ENCODE measurements around the gene DNAH1.

GRCh38 chr3:52289747-52290595 is 26.1 kb upstream of the DNAH1 start:
- TF ChIP-seq POLR2A (IDR thresholded peaks at IDR 0.05) = no peak
- TF ChIP-seq EP300 (IDR thresholded peaks at IDR 0.05) = no peak
- no peak for TF ChIP-seq CTCF (IDR thresholded peaks at IDR 0.05)
